Esophagus (tissue), 2 donors: ENCODE measurements around the gene PLA2G4A. TPM values are rescaled to one million over a fixed set of nuclear protein-coding genes. Genes with fewer than 3 reads are reported as not detected.

Experiments
- H3K27ac ChIP-seq, 2 donors: one replicate each; pipeline ENCODE4 v1.5.1; 2013; ENCODE audit warnings: low read depth in 2 of 2, mild to moderate bottlenecking in 2 of 2, inconsistent platforms in 1 of 2, low read length in 1 of 2, moderate library complexity in 1 of 2
- H3K27me3 ChIP-seq, 2 donors: one replicate each; pipeline ENCODE4 v1.6.1; 2013; ENCODE audit warnings: low read length in 2 of 2, control low read depth in 1 of 2, mild to moderate bottlenecking in 1 of 2; ENCODE audit not compliant: insufficient read depth in 2 of 2, control insufficient read depth in 1 of 2
- H3K36me3 ChIP-seq, 2 donors: one replicate each; pipeline ENCODE4 v1.6.1; 2013; ENCODE audit warnings: low read length in 1 of 2; ENCODE audit not compliant: control insufficient read depth in 2 of 2, insufficient read depth in 2 of 2
- H3K4me1 ChIP-seq, 2 donors: one replicate each; pipeline ENCODE4 v1.6.1; 2013; ENCODE audit warnings: low read length in 1 of 2; ENCODE audit not compliant: control insufficient read depth in 2 of 2, insufficient read depth in 2 of 2
- H3K4me3 ChIP-seq, 2 donors: one replicate each; pipeline ENCODE4 v1.5.1; 2013; ENCODE audit warnings: low read length in 2 of 2, mild to moderate bottlenecking in 2 of 2, low read depth in 1 of 2, moderate library complexity in 1 of 2
- H3K9me3 ChIP-seq, 2 donors: one replicate each; pipeline ENCODE4 v1.6.1; 2013; ENCODE audit warnings: mild to moderate bottlenecking in 2 of 2, low read depth in 1 of 2, low read length in 1 of 2, moderate library complexity in 1 of 2; ENCODE audit not compliant: control insufficient read depth in 2 of 2, insufficient read depth in 1 of 2
- WGBS, 2 donors: extraction: QIAGEN DNeasy Blood & Tissue Kit; methylation state at CpG; one replicate each; pipeline ENCODE4 v1.1.7; 2013; 5-methylcytosine and 5-hydroxymethylcytosine counted together
- polyA plus RNA-seq, 2 donors: library from polyadenylated mRNA; stranded (reverse); fragments of 200-250 nt; gene quantifications; one replicate each; pipeline ENCODE4 v1.2.3, GENCODE V29; 2013
- donor health status: healthy with polysubstance abuse.
- donor health status: Bipolar disorder and iron deficiency.

PLA2G4A gene
- polyA plus RNA-seq, 2 donors = 3.1 to 6.3 TPM

- peaks cover 0 to 4% of the 10 kb centered on the region in 2 donors for H3K9me3 ChIP-seq
- H3K36me3 ChIP-seq = no peaks in the 10 kb centered on the region
- H3K27me3 ChIP-seq = no peaks in the 10 kb centered on the region
- WGBS, 2 donors = 81 to 88% methylated on average over 2 of the region's 2 CpGs
- H3K4me1 ChIP-seq = no peaks in the 10 kb centered on the region
- H3K4me3 ChIP-seq = no peak overlapping the region
- no peak overlapping the region for H3K27ac ChIP-seq
These were observed 180.6 kb downstream of the PLA2G4A start for GRCh38 chr1:187009320-187009719.

GRCh38 chr1:187010571-187011309, 182.0 kb downstream of the PLA2G4A start:
- Histone ChIP-seq H3K27me3 (no peaks in the 10 kb centered on the region), H3K27ac (no peak overlapping the region), H3K4me3 (no peak overlapping the region), H3K36me3 (no peaks in the 10 kb centered on the region), H3K9me3 (peaks cover 0 to 4% of the 10 kb centered on the region in 2 donors), H3K4me1 (no peaks in the 10 kb centered on the region)
- WGBS, 2 donors = 76 to 77% methylated on average over 4 of the region's 4 CpGs

DNA sequence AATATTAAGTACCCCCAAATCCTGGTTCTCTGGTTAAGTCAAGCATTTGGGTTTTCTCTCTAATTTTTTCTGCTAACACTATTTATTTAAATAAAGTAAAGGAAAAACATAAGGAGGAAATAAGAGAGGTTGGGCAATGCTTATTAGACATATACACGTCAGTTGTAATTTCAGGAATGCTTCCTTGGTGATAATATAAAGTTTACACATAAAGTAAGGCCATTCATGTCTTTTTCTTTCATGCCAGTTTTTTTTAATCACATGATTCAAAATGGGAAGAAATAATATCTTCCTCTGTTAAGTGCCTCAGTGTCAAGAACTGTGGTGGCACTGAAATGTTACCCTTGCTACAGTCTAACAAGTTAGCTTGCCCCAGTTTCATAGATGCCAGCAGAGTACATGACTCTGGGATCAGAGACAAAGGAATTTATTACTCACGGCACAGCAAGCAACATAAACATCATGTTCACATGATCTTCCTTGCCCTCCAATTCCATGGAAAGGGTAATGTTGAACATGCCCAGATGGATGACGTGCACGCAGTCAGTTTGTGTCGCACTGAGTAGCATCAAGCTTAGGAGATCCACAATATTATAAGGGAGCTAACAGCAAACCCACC, 184.9 kb downstream of the PLA2G4A start:
- Histone ChIP-seq H3K27me3 (no peaks in the 10 kb centered on the region), H3K4me3 (no peak overlapping the region), H3K27ac (no peak overlapping the region), H3K36me3 (no peaks in the 10 kb centered on the region), H3K4me1 (no peaks in the 10 kb centered on the region), H3K9me3 (no peaks in the 10 kb centered on the region)
- 84 to 88% methylated on average over 5 of the region's 5 CpGs for WGBS, 2 donors

DNA sequence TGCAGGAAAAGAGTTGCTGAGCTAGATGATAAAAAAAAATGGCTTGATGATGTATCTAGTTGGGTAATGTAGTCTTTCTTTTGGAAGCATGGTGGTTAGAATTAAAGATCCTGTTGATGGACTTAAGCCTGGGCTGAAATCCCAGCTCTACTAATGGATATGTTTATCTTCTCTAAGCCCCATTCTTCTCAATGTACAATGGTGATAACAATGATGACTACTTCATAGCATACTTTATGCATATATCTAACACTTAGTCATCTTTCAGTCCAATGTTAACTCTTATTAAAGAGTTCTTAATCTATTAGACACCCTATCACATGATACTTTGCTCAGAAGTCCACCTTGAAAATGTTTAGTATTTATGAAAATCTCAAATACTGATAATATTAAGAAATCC, 189.5 kb downstream of the PLA2G4A start:
- no peaks in the 10 kb centered on the region for H3K36me3 ChIP-seq
- no peak overlapping the region for H3K27ac ChIP-seq
- no peaks in the 10 kb centered on the region for H3K27me3 ChIP-seq
- H3K9me3 ChIP-seq = no peaks in the 10 kb centered on the region
- no peaks in the 10 kb centered on the region for H3K4me1 ChIP-seq
- H3K4me3 ChIP-seq = no peak overlapping the region

- H3K4me3 ChIP-seq = no peak overlapping the region
- no peaks in the 10 kb centered on the region for H3K27me3 ChIP-seq
- peaks cover 0 to 2% of the 10 kb centered on the region in 2 donors for H3K9me3 ChIP-seq
- H3K36me3 ChIP-seq = no peaks in the 10 kb centered on the region
- WGBS, 2 donors = 92 to 95% methylated on average over 1 of the region's 1 CpG
- no peak overlapping the region for H3K27ac ChIP-seq
- H3K4me1 ChIP-seq = no peaks in the 10 kb centered on the region
These were observed 198.5 kb downstream of the PLA2G4A start for GRCh38 chr1:187027253-187027652.

DNA sequence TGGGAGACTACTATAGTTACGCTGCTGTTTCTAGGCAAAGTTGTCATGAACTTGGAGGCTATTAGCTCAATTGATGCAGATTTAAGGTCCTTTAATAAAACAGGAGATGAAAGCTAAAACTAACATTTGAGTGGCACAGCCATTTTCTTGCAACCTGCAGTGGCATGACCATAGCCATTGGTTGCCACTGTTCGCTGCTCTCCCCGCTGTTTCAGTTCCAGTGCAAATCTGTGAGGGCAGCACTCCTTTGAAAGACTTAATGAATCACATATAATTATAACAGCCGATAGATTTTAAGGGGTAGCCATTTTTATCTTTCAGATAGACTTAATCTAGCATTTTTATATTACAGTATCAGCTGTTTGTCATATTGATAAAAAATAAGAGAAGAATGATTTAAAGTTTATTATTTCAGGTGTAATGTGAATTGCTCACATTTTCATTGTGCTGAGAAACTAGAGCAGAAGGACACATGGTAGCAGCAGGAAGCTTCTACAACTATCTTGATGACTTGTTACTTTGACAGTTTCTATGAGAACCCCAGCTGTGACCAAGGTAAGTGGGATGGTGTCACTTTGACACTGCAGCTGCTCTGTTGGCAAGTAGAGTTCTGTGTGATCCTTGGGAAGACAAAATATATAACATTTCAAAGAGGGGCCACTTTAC, 203.7 kb downstream of the PLA2G4A start:
- Histone ChIP-seq H3K9me3 (peaks cover 0 to 2% of the 10 kb centered on the region in 2 donors), H3K27me3 (no peaks in the 10 kb centered on the region), H3K36me3 (no peaks in the 10 kb centered on the region), H3K4me1 (no peaks in the 10 kb centered on the region), H3K27ac (no peak overlapping the region), H3K4me3 (no peak overlapping the region)
- WGBS, 2 donors = 89 to 93% methylated on average over 4 of the region's 4 CpGs

- H3K27me3 ChIP-seq = no peaks in the 10 kb centered on the region
- H3K36me3 ChIP-seq = no peaks in the 10 kb centered on the region
- H3K4me3 ChIP-seq = no peak overlapping the region
- no peak overlapping the region for H3K27ac ChIP-seq
- H3K9me3 ChIP-seq = peaks cover 0 to 2% of the 10 kb centered on the region in 2 donors
- no peaks in the 10 kb centered on the region for H3K4me1 ChIP-seq
- WGBS, 2 donors = 85 to 87% methylated on average over 4 of the region's 4 CpGs
These were observed 204.4 kb downstream of the PLA2G4A start for GRCh38 chr1:187032982-187033692.

DNA sequence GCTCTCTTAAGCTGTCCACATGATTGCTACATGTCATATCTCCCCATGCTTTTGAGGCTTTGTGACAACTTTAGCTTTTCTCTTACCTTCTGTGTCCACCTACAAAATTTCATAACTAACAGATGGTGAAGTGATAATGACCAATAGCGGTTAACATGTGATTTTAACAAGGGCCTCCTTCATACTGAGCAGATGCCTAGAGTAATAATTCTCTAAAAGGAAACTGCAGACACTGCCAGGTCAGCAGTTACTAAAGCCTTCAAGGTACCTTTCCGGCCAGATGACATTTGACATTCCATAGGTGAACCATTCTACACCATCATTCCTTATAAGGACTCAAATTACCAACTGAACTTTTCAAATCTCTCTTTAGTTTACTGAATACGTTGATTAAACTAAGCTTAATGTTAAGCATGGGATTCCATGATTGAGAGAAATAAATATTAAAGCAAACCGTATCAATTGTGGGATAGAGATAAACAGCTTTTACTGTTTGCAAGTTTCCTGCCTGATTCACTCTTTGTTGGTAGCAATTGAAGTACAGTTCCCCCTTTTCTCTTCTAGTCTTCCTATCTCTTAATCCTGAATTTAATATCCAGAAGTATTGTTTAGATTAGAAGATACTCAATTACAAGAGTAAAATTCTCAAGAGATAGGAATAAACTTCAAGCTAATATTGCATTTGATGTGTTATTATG, 205.1 kb downstream of the PLA2G4A start:
- WGBS, 2 donors = 70 to 72% methylated on average over 4 of the region's 4 CpGs
- no peak overlapping the region for H3K27ac ChIP-seq
- H3K27me3 ChIP-seq = no peaks in the 10 kb centered on the region
- H3K9me3 ChIP-seq = peaks cover 0 to 2% of the 10 kb centered on the region in 2 donors
- H3K4me1 ChIP-seq = no peaks in the 10 kb centered on the region
- no peak overlapping the region for H3K4me3 ChIP-seq
- no peaks in the 10 kb centered on the region for H3K36me3 ChIP-seq

GRCh38 chr1:187034501-187034900, 205.8 kb downstream of the PLA2G4A start:
- H3K4me3 ChIP-seq = no peak overlapping the region
- H3K27ac ChIP-seq = no peak overlapping the region
- no peaks in the 10 kb centered on the region for H3K4me1 ChIP-seq
- H3K27me3 ChIP-seq = no peaks in the 10 kb centered on the region
- no peaks in the 10 kb centered on the region for H3K36me3 ChIP-seq
- H3K9me3 ChIP-seq = peaks cover 0 to 2% of the 10 kb centered on the region in 2 donors
